ELF-1 (cell line): ENCODE measurements around the gene NRP2.

ENCODE experiments used
- DNase-seq: peaks from one replicate; pipeline ENCODE4 v3.0.0-alpha.2; 2016; ENCODE audit warnings: low read depth, low spot score

Gene NRP2, protein sequence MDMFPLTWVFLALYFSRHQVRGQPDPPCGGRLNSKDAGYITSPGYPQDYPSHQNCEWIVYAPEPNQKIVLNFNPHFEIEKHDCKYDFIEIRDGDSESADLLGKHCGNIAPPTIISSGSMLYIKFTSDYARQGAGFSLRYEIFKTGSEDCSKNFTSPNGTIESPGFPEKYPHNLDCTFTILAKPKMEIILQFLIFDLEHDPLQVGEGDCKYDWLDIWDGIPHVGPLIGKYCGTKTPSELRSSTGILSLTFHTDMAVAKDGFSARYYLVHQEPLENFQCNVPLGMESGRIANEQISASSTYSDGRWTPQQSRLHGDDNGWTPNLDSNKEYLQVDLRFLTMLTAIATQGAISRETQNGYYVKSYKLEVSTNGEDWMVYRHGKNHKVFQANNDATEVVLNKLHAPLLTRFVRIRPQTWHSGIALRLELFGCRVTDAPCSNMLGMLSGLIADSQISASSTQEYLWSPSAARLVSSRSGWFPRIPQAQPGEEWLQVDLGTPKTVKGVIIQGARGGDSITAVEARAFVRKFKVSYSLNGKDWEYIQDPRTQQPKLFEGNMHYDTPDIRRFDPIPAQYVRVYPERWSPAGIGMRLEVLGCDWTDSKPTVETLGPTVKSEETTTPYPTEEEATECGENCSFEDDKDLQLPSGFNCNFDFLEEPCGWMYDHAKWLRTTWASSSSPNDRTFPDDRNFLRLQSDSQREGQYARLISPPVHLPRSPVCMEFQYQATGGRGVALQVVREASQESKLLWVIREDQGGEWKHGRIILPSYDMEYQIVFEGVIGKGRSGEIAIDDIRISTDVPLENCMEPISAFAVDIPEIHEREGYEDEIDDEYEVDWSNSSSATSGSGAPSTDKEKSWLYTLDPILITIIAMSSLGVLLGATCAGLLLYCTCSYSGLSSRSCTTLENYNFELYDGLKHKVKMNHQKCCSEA

DNA sequence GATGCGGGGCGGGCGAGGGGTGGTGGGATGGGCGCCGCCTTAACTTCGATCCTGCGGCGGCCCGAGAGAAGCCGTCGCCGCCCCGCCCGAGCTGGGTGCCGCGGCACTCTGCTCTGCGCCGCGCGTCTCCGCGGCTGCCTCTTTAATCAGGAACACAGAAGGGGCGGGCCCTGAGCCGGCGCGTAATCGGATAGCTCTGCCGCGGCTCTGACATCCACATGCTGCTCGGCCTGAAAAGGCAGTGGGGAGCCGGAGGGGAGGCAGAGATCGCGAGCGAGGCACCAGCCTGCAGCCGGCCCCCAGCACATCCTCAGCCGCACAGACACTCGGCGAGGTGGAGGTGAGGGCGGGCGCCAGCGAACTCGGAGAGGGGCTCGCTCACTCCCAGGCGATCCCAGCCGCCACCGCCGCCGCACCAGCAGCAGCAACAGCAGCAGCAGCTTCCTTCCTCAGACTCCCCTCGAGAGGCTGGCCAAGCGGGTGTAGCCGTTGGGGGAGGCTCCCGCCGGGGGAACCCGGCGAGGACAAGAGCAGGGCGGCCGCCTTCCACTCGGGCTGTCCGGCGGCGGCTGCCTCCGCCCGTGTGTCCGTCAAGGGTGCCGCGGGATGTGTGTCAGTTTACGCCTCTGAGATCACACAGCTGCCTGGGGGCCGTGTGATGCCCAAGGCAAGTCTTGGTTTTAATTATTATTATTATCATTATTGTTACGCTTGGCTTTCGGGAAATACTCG, at the start of gene NRP2:
Gene NRP2 (plus strand): TSS at position 263 of the 732 bp plus-strand sequence. CDS start 790 bp downstream, outside the sequence.
- DNase-seq: peak; percentile 95

- DNase-seq: no peak
Observed at GRCh38 chr2:205633994-205634393, 48.3 kb upstream of the NRP2 start.

- DNase-seq: no peak
Observed at GRCh38 chr2:205636549-205637319, 45.6 kb upstream of the NRP2 start.

- no peak for DNase-seq
Observed at GRCh38 chr2:205637320-205637602, 45.0 kb upstream of the NRP2 start.

DNA sequence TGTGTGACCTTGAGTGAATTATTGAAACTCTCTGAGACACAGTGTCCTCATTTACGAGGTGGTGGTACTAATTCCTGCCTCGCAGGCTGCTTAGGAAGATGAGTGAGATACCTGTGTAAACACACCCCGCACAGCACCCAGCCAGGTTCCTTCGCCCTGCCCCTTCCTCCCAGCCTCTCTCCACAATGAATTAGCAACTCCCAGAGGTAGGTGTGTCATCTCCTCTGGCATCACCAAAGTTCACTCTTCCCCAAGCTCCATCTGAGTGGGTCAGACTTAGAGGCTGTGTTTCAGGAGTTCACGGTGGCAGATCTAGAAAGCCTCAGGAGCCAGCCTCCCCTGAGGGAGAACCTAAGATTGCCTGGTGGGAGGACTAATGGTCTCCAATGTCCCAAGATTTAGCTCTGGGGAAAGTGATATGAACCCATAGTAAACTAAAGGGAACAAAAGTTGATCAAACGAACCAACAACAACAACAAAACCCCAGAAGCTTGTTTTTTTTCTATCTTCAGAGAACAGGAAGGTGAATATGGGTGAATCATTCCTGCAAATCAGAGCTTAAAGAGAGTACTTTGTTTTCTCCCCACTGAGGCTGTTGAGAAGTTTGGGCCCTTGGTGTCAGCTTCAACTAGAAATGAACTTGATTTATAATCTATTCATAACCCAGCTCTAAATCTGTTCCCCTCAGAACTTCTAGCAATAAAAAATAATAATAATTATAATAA, 44.4 kb upstream of the NRP2 start:
- DNase-seq: no peak

GRCh38 chr2:205640716-205641115, 41.6 kb upstream of the NRP2 start:
- DNase-seq: no peak

DNA sequence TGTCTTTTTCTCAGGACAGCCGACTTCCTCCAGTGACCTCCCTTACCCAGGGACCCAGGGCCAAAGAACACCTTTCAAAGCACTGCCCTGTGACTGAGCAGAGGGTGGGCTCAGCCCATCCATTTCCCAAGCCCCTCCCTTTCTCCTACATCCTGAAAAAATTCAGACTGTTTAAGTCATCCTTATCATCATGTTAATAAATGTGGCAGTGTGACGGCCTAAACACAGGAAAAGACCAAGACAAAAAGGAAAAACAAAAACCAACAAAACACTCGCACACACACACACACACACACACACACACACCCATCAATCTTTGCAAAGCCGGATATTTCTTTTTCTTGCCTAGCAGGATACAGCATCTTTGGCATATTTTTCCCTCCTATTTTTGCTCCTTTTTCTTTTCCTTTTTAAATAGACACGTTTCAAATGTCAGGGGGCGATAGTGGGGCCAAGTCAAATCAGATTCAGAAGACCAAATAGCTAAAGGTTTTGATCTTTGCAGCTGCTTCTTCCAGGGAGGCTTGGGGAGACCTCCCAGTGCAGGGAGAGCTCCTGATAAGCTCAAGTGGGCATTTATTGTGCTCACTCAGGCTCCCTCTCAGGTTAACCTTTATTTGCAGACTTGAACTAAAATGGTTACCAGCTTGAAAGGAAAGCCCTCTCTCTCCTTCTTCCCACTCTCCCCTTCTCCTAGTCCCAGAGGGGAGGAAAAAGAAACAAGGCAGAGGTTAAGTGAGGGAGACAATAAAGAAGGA, 39.5 kb upstream of the NRP2 start:
- no peak for DNase-seq

DNA sequence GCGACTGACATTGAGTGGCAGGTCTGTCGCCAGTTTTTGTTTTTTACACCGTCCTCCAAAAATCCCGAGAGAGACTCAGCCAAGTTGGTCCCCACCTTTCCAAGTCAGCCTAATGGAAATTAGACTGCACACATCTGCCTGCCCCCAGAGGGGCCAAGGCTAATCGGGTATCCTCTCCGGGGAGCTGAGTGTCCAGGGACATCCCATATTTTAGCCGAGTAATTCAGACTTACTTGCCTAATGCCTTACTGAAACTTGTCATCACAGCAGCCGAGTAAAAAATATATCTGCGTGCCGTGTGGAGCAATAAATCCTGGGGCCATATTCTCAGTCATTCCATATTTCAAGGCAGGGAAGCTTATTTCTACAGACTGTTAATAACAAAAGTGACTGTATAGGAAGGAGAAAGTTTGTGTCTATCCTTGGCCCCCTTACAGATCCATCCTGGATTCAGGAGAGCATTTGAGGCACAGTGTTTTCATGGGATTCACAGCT, 38.9 kb upstream of the NRP2 start:
- DNase-seq: no peak

GRCh38 chr2:205644018-205644417, 38.3 kb upstream of the NRP2 start:
- no peak for DNase-seq

GRCh38 chr2:205646680-205647079, 35.6 kb upstream of the NRP2 start:
- no peak for DNase-seq

- DNase-seq: peak; percentile 96
Observed at GRCh38 chr2:205650450-205650849, 31.9 kb upstream of the NRP2 start.

DNA sequence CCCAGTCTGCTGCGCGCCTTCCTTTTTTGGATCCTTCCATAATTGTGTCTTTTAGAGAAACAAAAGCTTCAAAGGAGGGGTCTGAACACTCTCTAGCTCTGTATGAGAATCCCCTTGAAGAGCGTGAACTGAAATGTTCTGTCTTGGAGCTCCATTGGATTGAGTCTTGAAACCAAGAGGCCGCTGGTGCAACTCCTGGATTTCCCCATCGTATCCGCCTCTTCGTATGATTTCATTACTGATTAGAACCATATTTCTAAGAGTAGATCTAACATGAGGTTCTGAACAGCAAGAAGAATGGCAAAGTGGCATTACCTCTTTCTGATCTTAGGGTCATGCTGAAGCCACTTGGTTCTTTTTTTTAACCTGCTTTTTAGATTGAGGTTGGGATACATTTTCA, 31.4 kb upstream of the NRP2 start:
- DNase-seq: no peak

DNA sequence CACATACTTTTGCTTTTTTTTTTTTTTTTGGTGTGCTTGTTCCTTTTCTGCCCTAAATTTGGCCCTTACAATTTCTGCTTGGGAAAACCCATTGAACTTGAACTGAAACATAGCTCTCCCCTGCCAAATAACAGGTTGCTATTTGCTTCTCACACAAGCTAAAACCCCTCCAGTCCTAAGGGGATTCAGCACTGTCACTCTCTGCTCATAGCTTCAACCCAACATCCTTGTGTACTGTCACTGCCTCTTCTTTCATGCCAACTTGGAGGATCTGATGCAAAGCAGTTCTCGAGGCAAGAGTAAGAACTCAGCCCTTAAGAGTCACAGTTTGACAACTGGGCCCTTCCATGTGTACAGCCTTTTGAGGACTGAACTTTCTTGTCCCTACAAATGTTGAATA, 30.6 kb upstream of the NRP2 start:
- DNase-seq: no peak

- no peak for DNase-seq
Observed at GRCh38 chr2:205654878-205655605, 27.3 kb upstream of the NRP2 start.

GRCh38 chr2:205655779-205656456, 26.4 kb upstream of the NRP2 start:
- peak; percentile 29 for DNase-seq

DNA sequence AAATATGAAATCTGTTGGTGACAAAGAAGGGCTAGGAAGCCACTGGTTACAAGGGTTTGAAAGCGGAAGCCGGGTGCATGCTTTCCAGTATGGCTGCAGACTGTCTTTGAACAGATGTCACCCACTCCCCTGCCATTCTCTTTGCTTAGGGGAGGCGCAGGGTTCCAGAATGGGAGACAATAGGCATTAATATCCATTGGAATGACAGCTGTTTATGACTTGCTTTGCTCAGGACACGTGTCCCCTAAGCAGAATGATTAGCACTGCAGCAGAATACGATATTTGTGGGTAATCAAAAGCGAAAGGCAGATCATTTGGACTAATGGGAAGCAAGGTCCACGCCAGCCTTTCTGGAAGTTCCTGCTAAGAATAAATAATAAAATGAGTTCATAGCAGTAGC, 25.8 kb upstream of the NRP2 start:
- no peak for DNase-seq

GRCh38 chr2:205656941-205657340, 25.4 kb upstream of the NRP2 start:
- no peak for DNase-seq

GRCh38 chr2:205657579-205657978, 24.7 kb upstream of the NRP2 start:
- no peak for DNase-seq

DNA sequence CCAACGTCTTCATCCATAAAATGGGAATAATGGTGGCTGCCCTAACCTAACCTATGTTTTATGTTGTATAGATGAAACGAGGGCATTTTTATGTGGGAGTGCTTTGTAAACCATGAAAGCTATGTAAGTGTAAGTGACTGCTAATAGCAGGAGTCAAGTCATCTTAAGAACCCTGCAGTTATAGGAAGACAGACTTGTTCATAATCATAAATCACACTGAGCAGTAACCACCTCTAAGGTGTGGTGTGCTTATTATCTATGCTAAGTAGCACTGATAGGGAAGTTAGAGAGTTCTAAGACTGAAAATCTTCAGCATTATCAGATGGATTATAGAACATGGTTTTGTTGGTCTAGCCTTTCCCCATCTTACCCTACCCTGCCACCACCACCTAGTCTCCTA, 24.2 kb upstream of the NRP2 start:
- DNase-seq: no peak
